ENCODE measurements around the gene HOMEZ.
"Not testable (repeated sequence)": the region's sequence is repeated elsewhere in the genome, so short reads cannot be mapped to it uniquely, and the experiment has no call there.

HOMEZ gene

GRCh38 chr14:23286020-23286901 is at the start of gene HOMEZ:
Gene HOMEZ, minus strand, starts transcription at chr14:23286132. Its CDS starts 180 bp downstream, at chr14:23285952.
- DNase-seq (ENCODE audit: low read depth), result peak; percentile 95

GRCh38 chr14:23335623-23336022 is 49.7 kb upstream of the HOMEZ start:
- no peak for DNase-seq (ENCODE audit: low read depth)

- peak; percentile 27 for DNase-seq (ENCODE audit: low read depth)
These were observed 42.2 kb upstream of the HOMEZ start for GRCh38 chr14:23327947-23328744.

- DNase-seq (ENCODE audit: low read depth), result no peak
These were observed 40.8 kb upstream of the HOMEZ start for GRCh38 chr14:23326491-23327332.

GRCh38 chr14:23325746-23326145 is 39.8 kb upstream of the HOMEZ start:
- DNase-seq (ENCODE audit: low read depth), result not testable (repeated sequence)

GRCh38 chr14:23324993-23325392 is 39.1 kb upstream of the HOMEZ start:
- DNase-seq (ENCODE audit: low read depth), result no peak

GRCh38 chr14:23324455-23324846 is 38.5 kb upstream of the HOMEZ start:
- no peak for DNase-seq (ENCODE audit: low read depth)

- DNase-seq (ENCODE audit: low read depth), result no peak
These were observed 38.0 kb upstream of the HOMEZ start for GRCh38 chr14:23323838-23324454.

GRCh38 chr14:23322568-23323517 is 36.9 kb upstream of the HOMEZ start:
- DNase-seq (ENCODE audit: low read depth), result no peak

GRCh38 chr14:23321572-23322547 is 35.9 kb upstream of the HOMEZ start:
- peak; percentile 12 for DNase-seq (ENCODE audit: low read depth)

GRCh38 chr14:23320584-23321571 is 34.9 kb upstream of the HOMEZ start, which contains the start of gene PABPN1:
Gene PABPN1, plus strand, starts transcription at chr14:23321457. Its CDS starts 13 bp downstream, at chr14:23321470.
- DNase-seq (ENCODE audit: low read depth), result peak; percentile 98

GRCh38 chr14:23319746-23320583 is 34.0 kb upstream of the HOMEZ start:
- no peak for DNase-seq (ENCODE audit: low read depth)

GRCh38 chr14:23316300-23316699 is 30.4 kb upstream of the HOMEZ start:
- no peak for DNase-seq (ENCODE audit: low read depth)

- no peak for DNase-seq (ENCODE audit: low read depth)
These were observed 24.6 kb upstream of the HOMEZ start for GRCh38 chr14:23310546-23310945.

- DNase-seq (ENCODE audit: low read depth), result no peak
These were observed 23.0 kb upstream of the HOMEZ start for GRCh38 chr14:23308721-23309445.

Data from T-helper 22 cell (primary cell).